Panc1 (cell line): ENCODE data around the gene SNX3.
"Not testable (repeated sequence)": the region's sequence is repeated elsewhere in the genome, so short reads cannot be mapped to it uniquely, and the experiment has no call there.

Source experiments
- CTCF ChIP-seq: fragments of 450-650 bp; IDR thresholded peaks from 2 replicates; pipeline ENCODE4 v1.5.1; 2017; ENCODE audit warnings: mild to moderate bottlenecking
- POLR2AphosphoS5 ChIP-seq: IDR thresholded peaks from 2 replicates; pipeline ENCODE4 v1.6.1; 2012; ENCODE audit warnings: mild to moderate bottlenecking, low read depth, low read length, moderate library complexity
- REST ChIP-seq, 2 experiments: IDR thresholded peaks; 2 replicates each; pipeline ENCODE4 v1.6.1; 2011 to 2012; ENCODE audit warnings: low read depth in 2 of 2, control low read depth in 1 of 2, low read length in 1 of 2, mild to moderate bottlenecking in 1 of 2, moderate library complexity in 1 of 2; ENCODE audit not compliant: insufficient read depth in 1 of 2
- SIN3A ChIP-seq: IDR thresholded peaks from 2 replicates; pipeline ENCODE4 v1.6.1; 2012; ENCODE audit warnings: low read depth, mild to moderate bottlenecking, low read length, moderate library complexity, borderline replicate concordance; ENCODE audit not compliant: insufficient read depth

GRCh38 chr6:108292561-108292960 is 31.7 kb upstream of the SNX3 start:
- TF ChIP-seq CTCF; POLR2AphosphoS5; SIN3A; REST (IDR thresholded peaks at IDR 0.05; ENCODE audit: insufficient read depth in 1 of 2, low read depth in 2 of 2, low read length in 1 of 2): not testable (repeated sequence)
